GM06990 (cell line): Measurements from ENCODE around the gene ACO2.

Experiments used
- DNase-seq: peaks from one replicate; pipeline ENCODE4 v3.0.0-alpha.2; 2011; ENCODE audit not compliant: insufficient read length; ENCODE audit errors: extremely low read depth
- H3K27me3 ChIP-seq: replicated peaks from 2 replicates; pipeline ENCODE4 v1.6.0; 2011; ENCODE audit warnings: low read length; ENCODE audit not compliant: control insufficient read depth, insufficient read depth
- H3K36me3 ChIP-seq: 2 replicates; pipeline ENCODE4 v1.5.1; 2011; ENCODE audit warnings: low read length; ENCODE audit not compliant: control insufficient read depth, insufficient read depth
- H3K4me3 ChIP-seq: replicated peaks from 2 replicates; pipeline ENCODE4 v1.5.1; 2011; ENCODE audit warnings: low read depth, mild to moderate bottlenecking, control low read depth, low read length
- CTCF ChIP-seq: IDR thresholded peaks from 2 replicates; pipeline ENCODE4 v1.5.1; 2011; ENCODE audit warnings: low read length, control low read depth, mild to moderate bottlenecking, inconsistent platforms; ENCODE audit not compliant: insufficient read depth, poor library complexity, severe bottlenecking

ACO2 gene

GRCh38 chr22:41471568-41471967 lies 2.7 kb downstream of the ACO2 start:
- Histone ChIP-seq H3K36me3 (peaks cover 1% of the 10 kb centered on the region), H3K4me3 (no peak overlapping the region), H3K27me3 (no peaks in the 10 kb centered on the region)
- DNase-seq: no peak
- no peak for TF ChIP-seq CTCF

- no peak for DNase-seq
- Histone ChIP-seq H3K27me3 (no peaks in the 10 kb centered on the region), H3K4me3 (no peak overlapping the region), H3K36me3 (no peaks in the 10 kb centered on the region; the same call in 1 of the 2 replicates)
- no peak for TF ChIP-seq CTCF
These were observed 6.0 kb downstream of the ACO2 start for GRCh38 chr22:41474872-41475451.

- no peaks in the 10 kb centered on the region; the same call in 1 of the 2 replicates for H3K36me3 ChIP-seq
- H3K27me3 ChIP-seq: no peaks in the 10 kb centered on the region
- H3K4me3 ChIP-seq: no peak overlapping the region
- TF ChIP-seq CTCF: no peak
- DNase-seq: no peak
These were observed 9.6 kb downstream of the ACO2 start for GRCh38 chr22:41478473-41478872.

GRCh38 chr22:41478891-41479521 lies 10.1 kb downstream of the ACO2 start:
- Histone ChIP-seq H3K27me3 (no peaks in the 10 kb centered on the region), H3K36me3 (no peaks in the 10 kb centered on the region; the same call in 1 of the 2 replicates), H3K4me3 (no peak overlapping the region)
- peak; percentile 39 for DNase-seq
- TF ChIP-seq CTCF: no peak

- H3K4me3 ChIP-seq: no peak overlapping the region
- no peak for DNase-seq
- H3K36me3 ChIP-seq: no peaks in the 10 kb centered on the region; the same call in 1 of the 2 replicates
- no peak for TF ChIP-seq CTCF
- no peaks in the 10 kb centered on the region for H3K27me3 ChIP-seq
These were observed 10.9 kb downstream of the ACO2 start for GRCh38 chr22:41479671-41480396.
